Astrocyte (in vitro differentiated cells and primary cell): ENCODE data around the gene SBF2.

ENCODE experiments used
- CTCF ChIP-seq: IDR thresholded peaks from 2 replicates; pipeline ENCODE4 v1.5.1; 2011; ENCODE audit warnings: low read depth, mild to moderate bottlenecking, inconsistent platforms, low read length, moderate library complexity; ENCODE audit not compliant: insufficient read depth
- EZH2 ChIP-seq: IDR thresholded peaks from 2 replicates; pipeline ENCODE4 v1.6.1; 2012; ENCODE audit warnings: mild to moderate bottlenecking, low read length, inconsistent platforms; ENCODE audit not compliant: insufficient read depth

- TF ChIP-seq CTCF (no peak), EZH2 (no peak)
Measured at GRCh38 chr11:10294290-10294953, 403 bp upstream of the SBF2 start.
